ENCODE results near the gene FLT4.

Gene FLT4

GRCh38 chr5:180644825-180645273, 4.6 kb downstream of the FLT4 start:
- Histone ChIP-seq H3K4me3 (ENCODE audit: low read length) (no peak overlapping the region), H3K27me3 (ENCODE audit: control insufficient read depth, low read length) (no peaks in the 10 kb centered on the region), H3K4me2 (ENCODE audit: low read length) (no peak overlapping the region), H3K4me1 (ENCODE audit: control insufficient read depth, low read length) (no peaks in the 10 kb centered on the region), H3F3A (ENCODE audit: control insufficient read depth, insufficient read depth) (no peaks in the 10 kb centered on the region), H3K79me2 (ENCODE audit: control insufficient read depth, low read length) (no peaks in the 10 kb centered on the region), H4K20me1 (ENCODE audit: control insufficient read depth, insufficient read depth, low read depth, low read length) (no peaks in the 10 kb centered on the region), H3K9me2 (replicated peaks; ENCODE audit: control insufficient read depth, low read length) (no peaks in the 10 kb centered on the region), H3K27ac (ENCODE audit: low read depth, low read length) (no peak overlapping the region), H3K9me3 (ENCODE audit: control insufficient read depth, insufficient read depth, low read length) (no peaks in the 10 kb centered on the region), H3K36me3 (ENCODE audit: control insufficient read depth, low read length) (no peaks in the 10 kb centered on the region)
- TF ChIP-seq, protein P1, sequence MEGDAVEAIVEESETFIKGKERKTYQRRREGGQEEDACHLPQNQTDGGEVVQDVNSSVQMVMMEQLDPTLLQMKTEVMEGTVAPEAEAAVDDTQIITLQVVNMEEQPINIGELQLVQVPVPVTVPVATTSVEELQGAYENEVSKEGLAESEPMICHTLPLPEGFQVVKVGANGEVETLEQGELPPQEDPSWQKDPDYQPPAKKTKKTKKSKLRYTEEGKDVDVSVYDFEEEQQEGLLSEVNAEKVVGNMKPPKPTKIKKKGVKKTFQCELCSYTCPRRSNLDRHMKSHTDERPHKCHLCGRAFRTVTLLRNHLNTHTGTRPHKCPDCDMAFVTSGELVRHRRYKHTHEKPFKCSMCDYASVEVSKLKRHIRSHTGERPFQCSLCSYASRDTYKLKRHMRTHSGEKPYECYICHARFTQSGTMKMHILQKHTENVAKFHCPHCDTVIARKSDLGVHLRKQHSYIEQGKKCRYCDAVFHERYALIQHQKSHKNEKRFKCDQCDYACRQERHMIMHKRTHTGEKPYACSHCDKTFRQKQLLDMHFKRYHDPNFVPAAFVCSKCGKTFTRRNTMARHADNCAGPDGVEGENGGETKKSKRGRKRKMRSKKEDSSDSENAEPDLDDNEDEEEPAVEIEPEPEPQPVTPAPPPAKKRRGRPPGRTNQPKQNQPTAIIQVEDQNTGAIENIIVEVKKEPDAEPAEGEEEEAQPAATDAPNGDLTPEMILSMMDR (IDR thresholded peaks at IDR 0.05; ENCODE audit: low read depth, low read length, poor library complexity, severe bottlenecking): no peak
- no peak for TF ChIP-seq EZH2phosphoT487 (IDR thresholded peaks at IDR 0.05; ENCODE audit: borderline replicate concordance, low read length)

DNA sequence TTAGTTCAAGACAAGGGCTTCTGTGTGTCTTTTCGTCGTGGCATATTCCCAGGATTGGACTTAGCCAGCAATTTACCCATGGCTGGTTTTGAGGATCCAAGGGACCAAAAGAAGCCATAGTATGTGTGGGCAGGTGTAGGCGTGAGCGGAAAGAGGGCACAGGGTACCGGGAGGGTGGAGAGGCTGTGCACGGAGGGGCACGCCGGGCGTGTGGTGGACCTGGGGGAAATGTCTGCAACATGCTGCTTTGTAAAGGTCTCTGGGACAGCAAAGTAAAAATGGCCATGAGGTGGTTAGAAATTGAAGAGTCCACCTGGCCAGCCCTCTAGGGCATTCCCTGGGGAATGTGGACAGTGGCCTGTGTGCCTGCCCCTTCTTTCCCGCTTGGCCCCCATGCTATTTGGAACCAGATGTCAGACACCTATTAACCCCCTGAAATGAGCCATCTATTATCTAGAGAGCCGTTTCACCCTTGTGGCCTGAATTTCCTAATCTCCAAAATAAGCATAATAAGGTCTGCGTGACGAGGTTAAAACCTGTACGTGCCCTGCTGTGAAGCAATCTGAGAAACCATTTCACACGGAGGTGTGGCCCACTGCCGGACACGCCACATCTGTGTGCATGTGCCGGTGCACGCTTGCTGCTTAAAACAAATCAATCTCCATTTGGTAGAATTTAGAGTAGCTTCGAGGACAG, 5.1 kb downstream of the FLT4 start:
- TF ChIP-seq, protein P1 (IDR thresholded peaks at IDR 0.05; ENCODE audit: low read depth, low read length, poor library complexity, severe bottlenecking): no peak
- TF ChIP-seq EZH2phosphoT487 (IDR thresholded peaks at IDR 0.05; ENCODE audit: borderline replicate concordance, low read length): no peak
- H3K4me3 ChIP-seq (ENCODE audit: low read length): no peak overlapping the region
- no peak overlapping the region for H3K4me2 ChIP-seq (ENCODE audit: low read length)
- no peak overlapping the region for H3K27ac ChIP-seq (ENCODE audit: low read depth, low read length)
- no peaks in the 10 kb centered on the region for H3K27me3 ChIP-seq (ENCODE audit: control insufficient read depth, low read length)
- H3F3A ChIP-seq (ENCODE audit: control insufficient read depth, insufficient read depth): no peaks in the 10 kb centered on the region
- no peaks in the 10 kb centered on the region for H4K20me1 ChIP-seq (ENCODE audit: control insufficient read depth, insufficient read depth, low read depth, low read length)
- H3K4me1 ChIP-seq (ENCODE audit: control insufficient read depth, low read length): no peaks in the 10 kb centered on the region
- no peaks in the 10 kb centered on the region for H3K9me2 ChIP-seq (replicated peaks; ENCODE audit: control insufficient read depth, low read length)
- H3K79me2 ChIP-seq (ENCODE audit: control insufficient read depth, low read length): no peaks in the 10 kb centered on the region
- no peaks in the 10 kb centered on the region for H3K36me3 ChIP-seq (ENCODE audit: control insufficient read depth, low read length)
- H3K9me3 ChIP-seq (ENCODE audit: control insufficient read depth, insufficient read depth, low read length): no peaks in the 10 kb centered on the region

- TF ChIP-seq, protein P1 (IDR thresholded peaks at IDR 0.05; ENCODE audit: low read depth, low read length, poor library complexity, severe bottlenecking): no peak
- TF ChIP-seq EZH2phosphoT487 (IDR thresholded peaks at IDR 0.05; ENCODE audit: borderline replicate concordance, low read length): no peak
- Histone ChIP-seq H3K9me3 (ENCODE audit: control insufficient read depth, insufficient read depth, low read length) (no peaks in the 10 kb centered on the region), H3K36me3 (ENCODE audit: control insufficient read depth, low read length) (no peaks in the 10 kb centered on the region), H4K20me1 (ENCODE audit: control insufficient read depth, insufficient read depth, low read depth, low read length) (no peaks in the 10 kb centered on the region), H3K4me2 (ENCODE audit: low read length) (no peak overlapping the region), H3K79me2 (ENCODE audit: control insufficient read depth, low read length) (no peaks in the 10 kb centered on the region), H3K27ac (ENCODE audit: low read depth, low read length) (no peak overlapping the region), H3K9me2 (replicated peaks; ENCODE audit: control insufficient read depth, low read length) (no peaks in the 10 kb centered on the region), H3K4me3 (ENCODE audit: low read length) (no peak overlapping the region), H3K27me3 (ENCODE audit: control insufficient read depth, low read length) (no peaks in the 10 kb centered on the region), H3K4me1 (ENCODE audit: control insufficient read depth, low read length) (no peaks in the 10 kb centered on the region), H3F3A (ENCODE audit: control insufficient read depth, insufficient read depth) (no peaks in the 10 kb centered on the region)
These were observed 6.1 kb downstream of the FLT4 start for GRCh38 chr5:180643191-180643851.

All from DOHH2 (cell line).